Measurements from ENCODE around the gene MRPL32. TPM values are rescaled to one million over a fixed set of nuclear protein-coding genes. Genes with fewer than 3 reads are reported as not detected.
A peak's percentile ranks its signal among the peaks of the same experiment; 100 is the strongest.

The MRPL32 gene
- polyA plus RNA-seq, 1 donor, result 43.9 TPM

DNA sequence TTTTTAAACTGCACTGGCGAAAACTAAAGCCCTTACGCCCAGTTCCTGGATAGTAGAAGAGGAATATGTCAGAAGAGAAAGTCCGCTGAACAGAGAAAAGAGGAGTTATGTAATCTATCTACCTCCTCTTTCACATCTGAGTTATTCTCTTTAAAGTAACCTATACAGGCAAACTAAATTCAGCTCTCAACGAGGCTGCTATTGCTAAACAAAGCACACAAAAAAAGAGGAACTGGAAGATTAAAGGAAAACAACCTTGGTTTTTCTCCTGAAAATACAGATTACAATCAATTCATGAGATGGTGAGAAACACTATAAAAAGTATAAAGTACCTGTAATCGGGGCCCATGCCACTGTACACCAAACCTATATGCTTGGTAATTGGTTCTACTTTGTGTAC, 6.0 kb upstream of the MRPL32 start:
- no peak for DNase-seq (ENCODE audit: low read depth)

DNA sequence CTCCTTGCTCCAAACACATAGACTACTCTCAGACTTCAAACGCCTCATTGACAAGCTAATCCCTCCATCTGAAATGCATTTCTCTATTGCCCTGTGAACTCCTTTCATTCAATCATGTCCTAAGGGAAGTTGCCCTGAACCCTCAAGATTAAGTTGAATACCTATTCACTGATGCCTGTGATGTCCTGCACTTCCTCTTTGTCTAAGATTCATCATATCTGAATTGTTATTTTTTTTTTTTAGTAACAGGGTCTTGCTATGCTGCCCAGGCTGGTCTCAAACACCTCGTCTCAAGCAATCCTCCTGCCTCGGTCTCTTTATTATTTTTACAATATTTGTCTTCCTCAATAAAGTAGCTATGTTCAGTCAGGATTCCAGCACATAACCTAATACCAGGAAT, 3.4 kb upstream of the MRPL32 start:
- no peak for DNase-seq (ENCODE audit: low read depth)

DNA sequence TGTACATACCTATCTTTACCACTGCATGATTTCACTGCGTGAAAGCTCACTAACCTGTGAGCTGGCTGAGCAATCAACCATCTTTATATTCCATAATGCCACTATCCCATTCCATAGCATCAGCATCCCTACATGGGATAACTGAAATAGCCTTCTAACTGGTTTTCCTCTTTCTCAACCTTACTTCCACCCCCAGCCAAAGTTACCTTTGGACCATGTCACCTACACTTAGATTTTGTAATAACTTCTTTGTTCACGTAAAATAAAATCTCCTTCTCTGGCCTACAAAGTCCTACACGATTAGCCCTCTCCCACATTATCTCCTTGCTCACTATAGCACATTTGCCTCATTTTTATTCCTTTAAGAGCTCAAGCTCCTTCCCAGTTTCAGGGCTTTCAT, 2.7 kb upstream of the MRPL32 start:
- DNase-seq (ENCODE audit: low read depth), result no peak

GRCh38 chr7:42930889-42931288, 1.3 kb upstream of the MRPL32 start:
- DNase-seq (ENCODE audit: low read depth), result no peak

DNA sequence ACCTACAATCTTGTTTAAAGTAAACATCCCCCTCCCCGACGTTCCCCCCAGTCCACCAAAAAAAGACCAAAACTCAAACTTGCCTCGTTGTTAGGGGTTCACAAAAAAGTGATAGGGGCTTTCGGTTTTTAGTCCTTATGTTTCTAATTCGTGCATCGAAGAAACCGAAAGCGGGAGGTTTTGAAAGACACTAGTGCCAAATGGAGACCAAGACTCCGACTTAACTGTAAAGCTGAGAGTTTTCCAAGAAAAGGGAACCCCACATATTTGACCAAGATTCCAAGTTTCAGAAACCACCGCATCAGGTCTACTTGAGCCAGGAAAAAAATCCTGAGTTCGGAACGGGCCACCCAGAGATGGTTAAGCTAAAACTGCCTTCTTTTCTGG, 736 bp upstream of the MRPL32 start:
- DNase-seq (ENCODE audit: low read depth), result no peak

GRCh38 chr7:42932811-42933591, 825 bp downstream of the MRPL32 start:
- no peak for DNase-seq (ENCODE audit: low read depth)

- DNase-seq (ENCODE audit: low read depth), result no peak
Observed at GRCh38 chr7:42934291-42934690, 2.1 kb downstream of the MRPL32 start.

DNA sequence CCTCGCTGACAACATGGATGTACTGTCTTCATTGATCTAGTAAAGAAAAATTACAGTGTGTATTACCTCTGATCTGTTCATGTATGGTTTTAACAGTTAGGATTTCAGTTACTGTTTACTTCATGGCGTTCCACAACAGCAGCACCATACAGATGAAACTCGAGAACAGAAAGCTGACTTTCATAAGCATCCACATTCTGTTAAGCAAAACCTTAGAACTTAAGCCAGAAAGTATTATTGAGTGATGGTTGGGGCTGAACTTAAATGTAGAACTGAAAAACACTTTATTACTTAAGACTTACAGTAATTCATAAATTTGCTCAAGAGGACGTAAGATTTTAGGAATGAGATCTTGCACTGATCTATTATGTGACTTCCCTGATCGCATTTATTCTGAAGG, 3.7 kb downstream of the MRPL32 start:
- DNase-seq (ENCODE audit: low read depth), result no peak

GRCh38 chr7:42939457-42940240, 7.5 kb downstream of the MRPL32 start:
- DNase-seq (ENCODE audit: low read depth), result no peak

DNA sequence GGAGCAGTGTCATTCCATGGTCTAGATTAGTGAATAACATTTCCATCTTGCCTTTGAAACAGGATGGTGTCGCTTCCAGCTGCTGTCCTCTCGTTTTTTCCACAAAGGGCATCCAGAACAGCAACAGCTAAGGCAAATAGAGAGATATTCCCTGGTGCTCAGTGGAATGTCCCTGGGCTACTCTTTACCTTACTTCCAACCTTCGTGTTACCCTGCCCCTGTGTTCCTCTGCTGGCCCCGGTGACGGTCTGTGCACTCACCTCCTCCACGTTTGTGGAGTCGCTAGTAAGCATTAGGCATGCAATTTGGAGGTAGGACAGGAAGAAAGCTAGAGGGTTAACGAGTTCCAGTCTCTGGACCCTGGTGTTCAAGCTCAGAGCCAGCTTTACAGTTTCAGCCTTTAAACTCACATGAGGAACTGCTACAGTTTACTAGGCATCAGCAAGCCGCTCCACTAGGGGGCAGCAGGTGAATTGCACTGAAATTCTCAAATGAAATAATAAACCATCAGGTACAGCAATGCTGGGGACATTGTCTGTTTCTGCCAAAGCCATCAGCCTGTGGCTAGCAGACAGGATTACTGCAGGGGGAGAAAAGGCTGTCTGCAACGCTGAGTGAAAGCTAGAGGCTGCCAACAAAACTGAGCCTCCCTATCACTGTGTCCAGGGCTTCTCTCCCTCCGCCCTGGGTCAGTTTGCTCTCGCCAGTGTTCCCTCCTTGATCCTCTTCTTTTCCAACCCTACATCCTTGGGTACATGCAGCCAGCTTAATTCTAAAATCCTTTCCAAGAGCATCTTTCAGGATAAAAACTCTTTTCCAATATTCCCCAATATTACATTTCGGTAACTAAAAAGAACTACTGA, 9.0 kb downstream of the MRPL32 start:
- peak; percentile 26 for DNase-seq (ENCODE audit: low read depth)

- DNase-seq (ENCODE audit: low read depth), result no peak
Observed at GRCh38 chr7:42945821-42946626, 13.8 kb downstream of the MRPL32 start.

- DNase-seq (ENCODE audit: low read depth), result no peak
Observed at GRCh38 chr7:42946627-42946950, 14.4 kb downstream of the MRPL32 start.

DNA sequence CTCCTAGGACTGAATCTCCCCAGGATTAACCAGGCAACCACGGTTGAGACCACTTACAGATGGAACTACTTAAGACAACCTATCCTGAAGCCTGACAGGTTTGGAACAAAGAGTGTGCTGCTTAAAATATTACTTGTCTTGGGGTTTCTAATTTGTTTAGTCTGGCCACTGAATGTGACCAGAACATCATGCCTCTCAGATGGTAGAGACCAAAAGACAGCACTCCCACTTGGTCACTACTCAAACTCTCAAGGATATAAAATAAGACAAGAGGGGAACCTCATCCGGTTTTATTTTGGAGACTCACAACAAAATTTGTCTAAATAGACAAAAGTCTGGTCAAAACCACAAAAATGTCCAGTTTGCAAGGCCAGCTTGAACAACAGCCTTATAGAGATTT, 15.3 kb downstream of the MRPL32 start:
- no peak for DNase-seq (ENCODE audit: low read depth)

DNA sequence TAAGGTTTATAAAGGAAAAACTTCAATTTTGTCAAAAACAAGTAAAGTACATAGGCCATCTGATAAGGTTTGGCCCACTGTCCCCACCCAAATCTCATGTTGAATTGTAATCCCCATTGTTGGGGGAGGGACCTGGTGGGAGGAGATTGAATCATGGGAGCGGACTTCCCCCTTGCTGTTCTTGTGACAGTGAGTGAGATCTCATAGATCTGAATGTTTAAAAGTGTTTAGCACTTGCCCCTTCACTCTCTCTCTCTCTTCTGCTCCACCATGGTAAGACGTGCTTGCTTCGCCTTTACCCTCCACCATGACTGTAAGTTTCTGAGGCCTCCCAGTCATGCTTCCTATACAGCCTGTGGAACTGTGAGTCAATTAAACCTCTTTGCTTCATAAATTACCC, 18.2 kb downstream of the MRPL32 start:
- no peak for DNase-seq (ENCODE audit: low read depth)

DNA sequence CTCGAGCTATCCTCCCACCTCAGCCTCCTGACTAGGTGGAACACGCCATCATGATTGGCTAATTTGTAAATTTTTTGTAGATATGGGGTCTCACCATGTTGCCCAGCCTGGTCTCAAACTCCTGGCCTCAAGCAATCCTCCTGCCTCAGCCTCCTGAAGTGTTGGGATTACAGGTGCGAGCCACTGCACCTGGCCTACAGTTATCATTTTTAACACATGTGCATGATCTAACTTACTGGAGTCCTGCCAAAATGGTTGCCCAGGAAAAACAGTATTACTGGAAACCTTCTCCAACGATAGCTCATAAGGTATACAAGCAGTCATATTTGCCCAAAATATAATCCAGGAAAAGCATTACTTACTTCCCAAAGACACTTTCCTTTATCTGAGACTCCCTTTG, 20.2 kb downstream of the MRPL32 start:
- DNase-seq (ENCODE audit: low read depth), result no peak

- DNase-seq (ENCODE audit: low read depth), result no peak
Observed at GRCh38 chr7:42953994-42954393, 21.8 kb downstream of the MRPL32 start.

- no peak for DNase-seq (ENCODE audit: low read depth)
Observed at GRCh38 chr7:42956062-42956461, 23.9 kb downstream of the MRPL32 start.

- DNase-seq (ENCODE audit: low read depth), result no peak
Observed at GRCh38 chr7:42959549-42959948, 27.4 kb downstream of the MRPL32 start.

- no peak for DNase-seq (ENCODE audit: low read depth)
Observed at GRCh38 chr7:42960762-42961161, 28.6 kb downstream of the MRPL32 start.

DNA sequence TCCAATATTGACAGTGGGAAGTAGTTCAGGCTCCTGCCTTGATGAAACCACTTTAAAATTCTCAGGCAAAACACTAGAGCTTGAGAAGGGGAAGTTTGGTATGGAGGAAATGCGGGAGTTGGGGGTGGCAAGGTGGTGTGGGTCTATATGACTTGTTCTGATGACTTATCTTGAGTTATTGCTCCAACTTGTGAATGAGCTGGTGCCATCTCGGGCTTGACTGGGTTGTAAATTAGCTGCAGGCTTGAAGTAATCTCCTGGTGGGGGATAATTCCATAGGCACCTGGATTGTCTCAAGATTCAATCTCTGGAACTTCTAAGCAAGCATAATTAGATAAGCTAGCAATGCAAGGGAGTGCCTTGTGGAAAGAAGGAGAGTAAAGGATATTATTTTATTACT, 29.0 kb downstream of the MRPL32 start:
- no peak for DNase-seq (ENCODE audit: low read depth)

GRCh38 chr7:42964293-42964692, 32.1 kb downstream of the MRPL32 start:
- no peak for DNase-seq (ENCODE audit: low read depth)
